ENCODE data around the gene MFSD6.

The MFSD6 gene

GRCh38 chr2:190519975-190520767, 112.0 kb downstream of the MFSD6 start:
- Histone ChIP-seq H3K9ac (ENCODE audit: low read depth in 1 of 2, low read length in 2 of 2) (no peak overlapping the region), H3K27ac (ENCODE audit: low read depth, low read length) (no peak overlapping the region), H3K27me3 (ENCODE audit: control insufficient read depth in 1 of 2, insufficient read depth in 2 of 2, low read length in 2 of 2) (no peaks in the 10 kb centered on the region), H3K9me3 (ENCODE audit: control insufficient read depth in 1 of 2, low read length in 2 of 2) (no peaks in the 10 kb centered on the region), H3K36me3 (ENCODE audit: control insufficient read depth in 1 of 2, insufficient read depth in 2 of 2, low read length in 2 of 2) (no peaks in the 10 kb centered on the region), H3K4me1 (ENCODE audit: control insufficient read depth in 1 of 2, insufficient read depth in 2 of 2, low read length in 2 of 2) (no peaks in the 10 kb centered on the region), H3K4me3 (ENCODE audit: low read depth in 1 of 2, low read length in 2 of 2) (no peak overlapping the region)

GRCh38 chr2:190524928-190525327, 116.8 kb downstream of the MFSD6 start:
- Histone ChIP-seq H3K27ac (ENCODE audit: low read depth, low read length) (no peak overlapping the region), H3K27me3 (ENCODE audit: control insufficient read depth in 1 of 2, insufficient read depth in 2 of 2, low read length in 2 of 2) (no peaks in the 10 kb centered on the region), H3K36me3 (ENCODE audit: control insufficient read depth in 1 of 2, insufficient read depth in 2 of 2, low read length in 2 of 2) (no peaks in the 10 kb centered on the region), H3K4me1 (ENCODE audit: control insufficient read depth in 1 of 2, insufficient read depth in 2 of 2, low read length in 2 of 2) (peaks cover 4 to 5% of the 10 kb centered on the region in 2 donors), H3K4me3 (ENCODE audit: low read depth in 1 of 2, low read length in 2 of 2) (no peak overlapping the region), H3K9me3 (ENCODE audit: control insufficient read depth in 1 of 2, low read length in 2 of 2) (no peaks in the 10 kb centered on the region), H3K9ac (ENCODE audit: low read depth in 1 of 2, low read length in 2 of 2) (no peak overlapping the region)

GRCh38 chr2:190526105-190526750, 118.1 kb downstream of the MFSD6 start:
- H3K9ac ChIP-seq (ENCODE audit: low read depth in 1 of 2, low read length in 2 of 2), result no peak overlapping the region
- H3K36me3 ChIP-seq (ENCODE audit: control insufficient read depth in 1 of 2, insufficient read depth in 2 of 2, low read length in 2 of 2), result no peaks in the 10 kb centered on the region
- H3K4me1 ChIP-seq (ENCODE audit: control insufficient read depth in 1 of 2, insufficient read depth in 2 of 2, low read length in 2 of 2), result peaks cover 4 to 5% of the 10 kb centered on the region in 2 donors
- no peak overlapping the region for H3K4me3 ChIP-seq (ENCODE audit: low read depth in 1 of 2, low read length in 2 of 2)
- no peak overlapping the region for H3K27ac ChIP-seq (ENCODE audit: low read depth, low read length)
- H3K9me3 ChIP-seq (ENCODE audit: control insufficient read depth in 1 of 2, low read length in 2 of 2), result no peaks in the 10 kb centered on the region
- no peaks in the 10 kb centered on the region for H3K27me3 ChIP-seq (ENCODE audit: control insufficient read depth in 1 of 2, insufficient read depth in 2 of 2, low read length in 2 of 2)

GRCh38 chr2:190527214-190527613, 119.1 kb downstream of the MFSD6 start:
- H3K4me3 ChIP-seq (ENCODE audit: low read depth in 1 of 2, low read length in 2 of 2), result no peak overlapping the region
- H3K4me1 ChIP-seq (ENCODE audit: control insufficient read depth in 1 of 2, insufficient read depth in 2 of 2, low read length in 2 of 2), result peaks cover 4 to 5% of the 10 kb centered on the region in 2 donors

GRCh38 chr2:190527918-190528317, 119.8 kb downstream of the MFSD6 start:
- H3K36me3 ChIP-seq (ENCODE audit: control insufficient read depth in 1 of 2, insufficient read depth in 2 of 2, low read length in 2 of 2), result no peaks in the 10 kb centered on the region

More at GRCh38 chr2:190527214-190527613, 119.1 kb downstream of the MFSD6 start:
- H3K36me3 ChIP-seq (ENCODE audit: control insufficient read depth in 1 of 2, insufficient read depth in 2 of 2, low read length in 2 of 2), result no peaks in the 10 kb centered on the region
- H3K27ac ChIP-seq (ENCODE audit: low read depth, low read length), result no peak overlapping the region
- H3K27me3 ChIP-seq (ENCODE audit: control insufficient read depth in 1 of 2, insufficient read depth in 2 of 2, low read length in 2 of 2), result no peaks in the 10 kb centered on the region
- H3K9ac ChIP-seq (ENCODE audit: low read depth in 1 of 2, low read length in 2 of 2), result no peak overlapping the region
- no peaks in the 10 kb centered on the region for H3K9me3 ChIP-seq (ENCODE audit: control insufficient read depth in 1 of 2, low read length in 2 of 2)

GRCh38 chr2:190528521-190529001, 120.4 kb downstream of the MFSD6 start:
- Histone ChIP-seq H3K4me1 (ENCODE audit: control insufficient read depth in 1 of 2, insufficient read depth in 2 of 2, low read length in 2 of 2) (peaks cover 7 to 8% of the 10 kb centered on the region in 2 donors), H3K27ac (ENCODE audit: low read depth, low read length) (no peak overlapping the region), H3K27me3 (ENCODE audit: control insufficient read depth in 1 of 2, insufficient read depth in 2 of 2, low read length in 2 of 2) (no peaks in the 10 kb centered on the region), H3K9me3 (ENCODE audit: control insufficient read depth in 1 of 2, low read length in 2 of 2) (no peaks in the 10 kb centered on the region), H3K9ac (ENCODE audit: low read depth in 1 of 2, low read length in 2 of 2) (no peak overlapping the region), H3K4me3 (ENCODE audit: low read depth in 1 of 2, low read length in 2 of 2) (no peak overlapping the region), H3K36me3 (ENCODE audit: control insufficient read depth in 1 of 2, insufficient read depth in 2 of 2, low read length in 2 of 2) (no peaks in the 10 kb centered on the region)

More at GRCh38 chr2:190527918-190528317, 119.8 kb downstream of the MFSD6 start:
- peaks cover 4 to 5% of the 10 kb centered on the region in 2 donors for H3K4me1 ChIP-seq (ENCODE audit: control insufficient read depth in 1 of 2, insufficient read depth in 2 of 2, low read length in 2 of 2)
- H3K9ac ChIP-seq (ENCODE audit: low read depth in 1 of 2, low read length in 2 of 2), result no peak overlapping the region
- no peak overlapping the region for H3K27ac ChIP-seq (ENCODE audit: low read depth, low read length)
- no peak overlapping the region for H3K4me3 ChIP-seq (ENCODE audit: low read depth in 1 of 2, low read length in 2 of 2)
- H3K9me3 ChIP-seq (ENCODE audit: control insufficient read depth in 1 of 2, low read length in 2 of 2), result no peaks in the 10 kb centered on the region
- H3K27me3 ChIP-seq (ENCODE audit: control insufficient read depth in 1 of 2, insufficient read depth in 2 of 2, low read length in 2 of 2), result no peaks in the 10 kb centered on the region

- no peaks in the 10 kb centered on the region for H3K27me3 ChIP-seq (ENCODE audit: control insufficient read depth in 1 of 2, insufficient read depth in 2 of 2, low read length in 2 of 2)
- H3K36me3 ChIP-seq (ENCODE audit: control insufficient read depth in 1 of 2, insufficient read depth in 2 of 2, low read length in 2 of 2), result no peaks in the 10 kb centered on the region
- no peak overlapping the region for H3K9ac ChIP-seq (ENCODE audit: low read depth in 1 of 2, low read length in 2 of 2)
- no peak overlapping the region for H3K27ac ChIP-seq (ENCODE audit: low read depth, low read length)
- H3K4me3 ChIP-seq (ENCODE audit: low read depth in 1 of 2, low read length in 2 of 2), result no peak overlapping the region
- H3K4me1 ChIP-seq (ENCODE audit: control insufficient read depth in 1 of 2, insufficient read depth in 2 of 2, low read length in 2 of 2), result peaks cover 11 to 12% of the 10 kb centered on the region in 2 donors
- H3K9me3 ChIP-seq (ENCODE audit: control insufficient read depth in 1 of 2, low read length in 2 of 2), result no peaks in the 10 kb centered on the region
These were observed 121.5 kb downstream of the MFSD6 start for GRCh38 chr2:190529486-190530247.

GRCh38 chr2:190530248-190530900, 122.2 kb downstream of the MFSD6 start:
- Histone ChIP-seq H3K27ac (ENCODE audit: low read depth, low read length) (no peak overlapping the region), H3K9me3 (ENCODE audit: control insufficient read depth in 1 of 2, low read length in 2 of 2) (no peaks in the 10 kb centered on the region), H3K4me3 (ENCODE audit: low read depth in 1 of 2, low read length in 2 of 2) (no peak overlapping the region), H3K4me1 (ENCODE audit: control insufficient read depth in 1 of 2, insufficient read depth in 2 of 2, low read length in 2 of 2) (peaks cover 11 to 12% of the 10 kb centered on the region in 2 donors), H3K27me3 (ENCODE audit: control insufficient read depth in 1 of 2, insufficient read depth in 2 of 2, low read length in 2 of 2) (no peaks in the 10 kb centered on the region), H3K36me3 (ENCODE audit: control insufficient read depth in 1 of 2, insufficient read depth in 2 of 2, low read length in 2 of 2) (no peaks in the 10 kb centered on the region), H3K9ac (ENCODE audit: low read depth in 1 of 2, low read length in 2 of 2) (no peak overlapping the region)

- peaks cover 6 to 7% of the 10 kb centered on the region in 2 donors for H3K4me1 ChIP-seq (ENCODE audit: control insufficient read depth in 1 of 2, insufficient read depth in 2 of 2, low read length in 2 of 2)
- no peak overlapping the region for H3K4me3 ChIP-seq (ENCODE audit: low read depth in 1 of 2, low read length in 2 of 2)
- no peak overlapping the region for H3K9ac ChIP-seq (ENCODE audit: low read depth in 1 of 2, low read length in 2 of 2)
- no peak overlapping the region for H3K27ac ChIP-seq (ENCODE audit: low read depth, low read length)
- no peaks in the 10 kb centered on the region for H3K36me3 ChIP-seq (ENCODE audit: control insufficient read depth in 1 of 2, insufficient read depth in 2 of 2, low read length in 2 of 2)
- peaks cover 0 to under 1% of the 10 kb centered on the region in 2 donors for H3K9me3 ChIP-seq (ENCODE audit: control insufficient read depth in 1 of 2, low read length in 2 of 2)
- no peaks in the 10 kb centered on the region for H3K27me3 ChIP-seq (ENCODE audit: control insufficient read depth in 1 of 2, insufficient read depth in 2 of 2, low read length in 2 of 2)
These were observed 124.4 kb downstream of the MFSD6 start for GRCh38 chr2:190532581-190532980.

Data from duodenal mucosa (tissue), 2 donors.